Midbrain (tissue), 1 donor: ENCODE data around the gene CR1.
"Not testable (repeated sequence)": the region's sequence is repeated elsewhere in the genome, so short reads cannot be mapped to it uniquely, and the experiment has no call there.

ENCODE experiments used
- DNase-seq: peaks from one replicate; lab custom pipeline; 2025; lab: John Stamatoyannopoulos, UW

The CR1 gene

DNA sequence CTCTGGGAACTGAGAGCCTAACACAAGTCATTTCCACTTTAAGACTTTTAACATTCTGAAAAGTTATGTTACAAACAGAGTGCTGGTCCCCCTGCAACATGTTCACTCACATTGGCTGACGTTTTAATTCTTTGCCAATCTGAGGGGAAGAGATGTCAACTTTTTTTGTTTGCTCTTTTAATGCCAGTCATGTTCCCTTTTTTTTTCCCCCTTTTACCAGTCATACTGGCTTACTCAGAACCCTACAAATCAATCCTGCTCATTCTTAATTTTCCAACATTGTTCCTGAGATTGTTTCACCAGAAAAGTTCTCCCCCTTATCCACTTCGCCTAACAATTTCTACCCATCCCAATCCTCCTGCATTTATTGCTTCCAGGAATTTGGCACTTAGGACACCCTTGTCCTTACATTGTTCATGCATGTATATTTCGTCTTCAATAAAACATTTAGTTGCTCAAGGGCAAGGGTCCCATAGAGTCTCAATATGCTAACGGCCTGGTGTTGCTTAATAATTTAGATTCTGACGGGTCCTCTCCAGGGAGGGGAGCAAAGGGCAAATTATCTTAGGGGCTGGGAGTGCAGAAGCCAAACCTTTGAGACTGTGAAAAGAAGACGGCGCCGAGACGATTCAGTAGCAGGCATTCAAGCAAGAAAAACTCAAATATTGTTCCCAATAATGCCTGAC, 148.4 kb downstream of the CR1 start:
- DNase-seq: no peak

DNA sequence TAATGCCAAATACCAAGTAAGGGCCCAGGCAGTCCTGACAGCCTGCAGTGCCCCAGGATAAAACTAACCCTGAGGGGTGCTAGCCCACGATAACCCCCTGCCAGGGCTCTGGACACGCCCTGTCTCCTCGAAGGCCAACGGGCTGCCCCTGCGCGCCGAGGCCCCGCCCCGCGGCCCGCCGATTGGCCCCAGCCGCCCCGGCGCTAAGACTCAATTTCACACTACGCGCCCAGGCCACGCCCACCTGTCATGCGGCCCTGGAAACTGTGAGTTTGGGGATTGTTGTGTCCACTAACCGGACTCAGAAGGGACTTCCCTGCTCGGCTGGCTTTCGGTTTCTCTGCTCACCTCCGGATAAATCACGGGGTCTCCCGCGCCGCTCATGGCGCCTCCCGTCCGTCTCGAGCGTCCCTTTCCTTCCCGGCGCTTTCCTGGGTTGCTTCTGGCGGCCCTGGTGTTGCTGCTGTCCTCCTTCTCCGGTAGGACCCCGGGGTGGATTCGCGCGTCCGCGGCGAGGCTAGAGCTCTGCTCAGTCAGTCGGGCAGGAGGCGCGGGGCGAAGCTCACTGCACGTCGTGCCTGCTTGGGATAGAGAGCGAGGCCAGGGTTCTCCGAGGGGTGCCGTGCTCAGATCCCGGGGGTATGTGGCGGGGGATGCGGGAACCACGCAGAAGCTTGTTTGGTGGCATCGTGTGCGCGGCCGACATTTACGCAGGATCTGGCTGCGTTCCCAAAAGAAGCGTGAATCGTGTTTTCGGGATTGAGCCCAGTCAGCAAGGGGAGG, 149.1 kb downstream of the CR1 start, which contains the start of gene CR1L:
TSS of gene CR1L (plus strand) at position 282 of the 783 bp plus-strand sequence. CDS start at position 383, 101 bp downstream.
- DNase-seq: peak; percentile 68

DNA sequence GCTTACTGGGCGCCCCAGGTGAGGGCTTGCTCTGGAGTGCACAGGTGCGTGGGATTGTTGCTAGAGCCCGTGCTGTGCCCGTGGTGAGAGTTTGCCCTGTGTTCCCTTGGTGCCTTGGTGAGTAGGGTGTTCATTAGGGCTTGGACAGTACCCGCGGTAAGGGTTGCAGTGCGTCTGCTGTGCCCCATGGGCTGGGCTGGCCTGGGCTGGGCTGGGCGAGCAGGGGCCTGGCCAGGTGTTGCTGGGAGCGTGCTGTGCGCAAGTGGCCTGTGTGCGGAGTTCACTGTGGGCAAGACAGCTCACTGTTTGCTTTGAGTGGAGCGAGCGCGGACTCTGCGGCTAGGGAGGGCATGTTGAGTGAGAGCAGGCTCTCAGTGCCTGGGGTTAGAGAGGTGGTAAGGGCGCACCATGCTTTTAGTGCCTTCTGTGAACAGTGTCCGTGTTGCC, 149.7 kb downstream of the CR1 start:
- DNase-seq: no peak

DNA sequence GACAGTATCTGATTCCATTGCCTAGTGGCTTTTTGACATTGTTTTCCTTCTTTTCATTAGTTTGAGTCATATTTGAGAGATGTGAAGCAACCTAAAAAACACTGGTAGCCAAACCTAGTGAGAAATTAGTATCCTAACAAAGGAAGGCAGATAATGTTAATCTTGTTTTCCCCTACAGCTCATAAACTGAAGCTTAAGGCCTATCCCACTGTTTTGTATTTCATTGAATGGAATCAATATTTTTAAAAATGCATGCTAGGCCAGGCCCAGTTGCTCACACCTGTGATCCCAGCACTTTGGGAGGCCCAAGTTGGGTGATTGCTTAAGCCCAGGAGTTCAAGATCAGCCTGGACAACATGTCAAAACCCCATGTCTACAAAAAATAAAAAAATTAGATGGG, 150.2 kb downstream of the CR1 start:
- no peak for DNase-seq

DNA sequence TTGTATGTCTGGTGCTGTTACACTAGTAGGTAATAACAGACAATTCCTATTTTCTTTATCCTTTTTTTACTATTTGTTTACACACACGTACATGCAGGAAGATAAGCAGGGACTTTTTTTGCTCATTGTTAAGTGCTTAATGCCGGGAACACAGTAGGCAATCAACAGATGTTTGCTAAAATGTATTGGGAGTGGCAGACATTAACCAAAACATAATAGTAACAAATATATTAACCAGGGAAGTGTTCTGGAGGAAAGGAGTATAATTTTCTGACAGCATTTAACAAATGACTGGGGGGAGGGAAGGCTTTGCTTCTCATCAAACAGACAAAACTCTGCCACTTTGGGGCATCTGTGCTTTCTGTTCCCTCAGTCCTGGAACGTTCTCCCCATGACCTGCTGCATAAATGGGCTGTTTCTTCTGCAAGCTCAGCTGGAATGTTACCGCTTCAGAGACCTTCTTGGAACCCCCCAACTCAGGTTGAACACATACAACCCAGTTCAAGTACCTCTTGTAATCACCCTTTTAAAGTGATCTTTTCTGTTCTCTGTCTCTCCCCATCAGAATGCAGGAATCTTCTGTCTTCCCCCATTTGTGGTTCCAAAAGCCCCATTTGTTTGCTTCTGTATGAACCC, 151.1 kb downstream of the CR1 start:
- DNase-seq: no peak

DNA sequence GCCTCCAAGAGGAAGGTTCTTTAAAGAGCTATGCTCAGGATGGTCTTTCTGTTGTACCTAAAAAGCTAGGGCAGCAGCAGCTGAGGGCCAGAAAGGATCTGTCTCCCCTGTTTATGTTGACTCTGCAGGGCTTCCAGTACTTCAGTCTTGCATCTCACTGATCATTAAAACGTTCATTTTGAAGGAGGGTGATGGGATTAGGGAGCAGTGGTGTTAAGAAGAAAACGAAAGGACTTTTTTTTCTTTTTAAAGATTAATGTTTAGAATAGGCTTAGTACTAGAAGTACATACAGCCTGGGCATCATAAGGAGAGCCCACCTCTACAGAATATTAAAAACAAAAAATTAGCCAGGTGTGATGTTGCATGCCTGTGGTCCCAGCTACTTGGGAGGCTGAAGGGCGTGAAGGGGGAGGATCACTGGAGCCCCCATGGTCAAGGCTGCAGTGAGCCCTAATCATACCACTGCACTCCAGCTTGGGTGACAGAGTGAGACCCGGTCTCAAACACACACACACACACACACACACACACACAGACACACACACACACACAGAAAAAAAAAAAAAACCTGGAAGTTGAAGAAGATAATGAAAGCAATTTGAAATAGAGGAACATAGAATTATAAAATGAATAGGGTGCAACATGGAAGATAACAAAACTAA, 151.8 kb downstream of the CR1 start:
- DNase-seq: no peak

DNA sequence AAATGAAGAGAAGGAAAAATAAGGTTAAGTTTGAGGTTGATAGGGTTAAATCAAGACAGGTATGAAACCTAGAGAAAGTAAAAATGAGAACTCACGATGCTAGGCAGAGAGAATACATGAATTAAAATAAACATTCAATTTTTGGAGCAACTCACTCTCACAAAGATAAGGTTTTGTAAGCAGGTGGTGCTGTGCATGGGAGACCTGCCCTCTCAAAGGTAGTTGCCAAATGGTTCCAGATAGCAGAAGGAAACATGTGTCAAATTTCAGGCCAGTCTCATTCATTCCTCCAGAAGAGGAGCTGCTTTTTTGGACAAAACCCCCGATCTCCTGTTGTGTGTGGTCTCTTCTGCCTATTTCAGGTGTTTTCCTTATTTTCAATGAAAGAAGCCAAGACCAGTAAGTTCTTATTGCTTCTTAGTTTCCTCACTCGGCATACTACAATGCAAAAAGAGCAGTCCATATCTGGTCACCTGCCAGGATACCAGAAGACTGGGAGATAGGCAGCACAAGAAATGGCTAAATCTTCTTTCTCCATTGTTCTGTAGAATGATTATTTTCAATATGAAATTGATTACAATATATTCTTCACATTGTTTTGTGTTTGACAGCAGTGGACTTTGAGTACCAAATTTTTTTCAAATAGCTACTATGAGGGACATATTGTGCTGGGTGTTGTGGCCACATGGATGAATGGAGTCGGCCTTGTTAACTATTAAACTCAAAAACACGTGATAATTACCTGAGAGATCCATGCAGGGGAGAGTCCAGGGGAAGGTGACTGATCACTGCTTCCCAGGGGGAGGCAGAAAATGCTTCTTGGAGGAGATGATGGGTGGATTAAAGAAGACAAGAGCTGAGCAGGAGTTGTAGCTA, 152.6 kb downstream of the CR1 start:
- no peak for DNase-seq

DNA sequence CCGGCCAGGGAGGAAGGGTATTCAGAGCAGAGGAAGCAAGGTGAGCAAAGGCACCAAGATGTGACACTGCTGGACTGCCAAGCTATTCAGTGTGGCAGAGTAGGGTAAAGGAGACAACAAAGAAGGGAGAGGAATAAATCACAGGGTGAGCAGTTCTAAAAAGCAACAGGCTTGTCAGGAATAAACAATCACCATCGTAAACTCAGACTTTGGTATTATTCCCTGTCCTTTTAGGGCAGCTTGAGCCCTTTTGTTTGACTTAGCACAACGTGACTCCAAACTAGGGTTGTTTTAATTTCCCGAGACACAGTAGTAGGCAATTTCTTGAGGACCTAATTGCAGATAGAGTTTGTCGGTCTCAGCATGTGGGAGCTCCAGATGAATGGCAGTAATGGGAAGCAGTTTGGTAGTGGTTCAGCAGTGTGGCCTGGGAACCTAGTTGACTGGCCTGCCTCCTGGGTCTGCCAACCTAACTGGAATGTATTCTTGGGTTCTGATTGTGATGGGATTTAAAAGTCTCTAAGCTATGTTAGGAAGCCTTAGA, 153.3 kb downstream of the CR1 start:
- DNase-seq: no peak

DNA sequence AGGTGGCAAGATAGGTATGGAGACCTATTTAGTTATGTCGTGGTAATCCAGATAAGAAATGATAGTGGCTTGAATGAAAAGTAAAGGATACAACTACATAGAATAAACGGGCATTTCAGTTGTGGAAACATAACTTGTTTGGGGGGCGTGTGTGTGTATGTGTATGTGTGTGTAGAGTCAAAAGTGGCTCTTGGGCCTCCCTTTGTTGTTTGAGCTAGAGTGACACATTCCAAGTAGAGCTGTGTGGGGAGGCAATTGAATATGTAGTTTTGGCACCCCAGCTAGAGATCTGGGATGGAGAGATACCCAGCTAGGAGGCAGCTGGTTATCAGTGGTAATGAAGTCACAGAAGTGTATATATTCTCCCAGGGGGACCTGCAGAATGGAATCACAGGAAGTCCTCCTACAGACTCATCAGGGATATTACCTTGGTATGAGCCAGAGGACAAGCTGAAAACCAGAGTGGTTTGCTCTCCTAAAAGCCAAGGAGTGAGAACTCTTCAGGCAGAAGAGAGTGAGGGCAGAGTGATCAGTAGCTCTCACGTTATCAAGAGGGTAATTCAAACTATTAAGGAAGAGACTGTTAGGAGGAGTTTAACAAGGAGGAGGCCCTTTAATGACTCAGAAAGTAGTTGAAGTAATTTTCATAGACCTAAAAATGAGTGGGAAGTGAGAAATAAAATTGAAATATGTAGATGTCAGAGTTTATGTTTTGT, 154.1 kb downstream of the CR1 start:
- no peak for DNase-seq

DNA sequence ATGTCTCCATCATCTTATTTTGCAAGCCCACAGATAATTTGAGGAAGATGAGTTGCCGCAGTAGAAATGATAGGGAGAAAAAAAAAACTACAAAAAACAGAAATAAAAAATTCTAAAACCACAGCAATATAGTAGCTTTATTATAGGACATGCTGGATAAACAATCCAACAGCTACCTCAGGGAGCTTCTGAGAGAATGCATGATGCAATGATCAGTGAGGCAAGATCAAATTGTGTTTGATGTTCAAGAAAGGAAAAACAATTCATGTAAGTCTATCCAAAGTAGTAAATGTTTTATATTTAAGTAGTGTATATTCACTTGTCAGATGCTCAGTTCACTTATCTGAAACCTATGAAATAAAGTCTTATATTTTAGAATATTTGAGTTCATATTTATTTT, 155.6 kb downstream of the CR1 start:
- DNase-seq: no peak

DNA sequence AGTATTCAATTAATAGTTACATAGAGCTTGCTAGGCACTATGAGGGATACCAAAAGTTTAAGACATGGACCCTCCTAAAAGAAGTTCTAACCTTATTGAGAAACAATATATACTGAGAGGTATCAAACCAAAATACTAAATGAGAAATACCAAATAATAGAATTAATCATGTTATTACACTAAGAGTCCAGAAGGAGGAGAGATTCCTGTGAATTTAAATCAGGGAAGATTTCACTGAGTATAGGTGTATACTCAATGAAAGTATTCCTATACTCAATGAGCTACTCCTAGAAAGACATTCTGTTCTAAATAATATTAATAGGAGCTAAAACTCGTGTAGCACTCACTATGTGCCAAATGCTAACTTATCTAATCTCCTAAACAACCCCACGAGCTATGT, 158.4 kb downstream of the CR1 start:
- DNase-seq: no peak

DNA sequence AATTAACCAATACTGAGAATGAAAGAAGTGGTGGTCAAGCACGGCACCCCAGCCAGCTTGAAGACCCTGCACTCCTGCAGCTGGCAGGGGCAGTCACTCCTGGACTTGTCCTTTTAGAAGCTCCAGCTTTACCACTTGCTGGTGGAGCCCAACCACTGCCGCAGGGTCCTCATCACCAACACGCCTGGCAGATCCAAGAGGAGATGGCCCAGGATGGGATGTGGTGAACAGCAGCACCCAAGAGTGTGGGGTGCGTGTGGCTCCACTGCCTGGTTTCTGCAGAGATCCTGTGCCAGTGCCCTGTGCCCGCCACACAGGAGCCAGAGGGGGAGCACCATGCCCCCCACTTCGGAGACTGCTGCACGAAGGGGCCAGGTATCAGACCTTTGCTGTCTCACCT, 162.5 kb downstream of the CR1 start:
- no peak for DNase-seq

DNA sequence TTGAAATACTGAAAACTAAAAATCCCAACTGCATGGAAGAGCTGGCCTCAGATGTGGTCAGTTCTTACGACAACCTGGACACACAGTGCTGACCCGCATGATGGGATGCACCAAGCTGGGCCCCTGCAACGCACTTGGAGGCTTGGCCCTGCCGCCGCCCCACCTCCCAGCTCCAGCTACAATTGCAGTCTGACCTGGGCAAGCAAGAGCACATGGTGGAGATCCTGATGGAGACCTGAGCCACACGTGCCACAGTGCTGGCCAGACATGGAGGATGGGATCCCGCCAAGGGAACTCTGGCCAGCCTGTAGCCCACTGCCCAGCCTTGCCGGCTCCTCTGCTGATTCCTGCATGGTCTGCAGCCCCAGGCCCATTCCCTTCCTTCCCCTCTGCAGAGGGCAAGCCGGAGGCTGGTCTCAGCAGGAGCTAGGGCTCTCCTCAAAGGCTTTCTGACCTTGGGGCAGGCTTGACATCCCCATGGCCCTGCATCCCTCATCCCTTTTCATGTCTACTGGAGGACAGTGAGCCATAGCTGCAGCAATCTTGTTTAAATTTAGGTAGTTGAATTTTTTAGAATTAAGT, 163.0 kb downstream of the CR1 start:
- no peak for DNase-seq

DNA sequence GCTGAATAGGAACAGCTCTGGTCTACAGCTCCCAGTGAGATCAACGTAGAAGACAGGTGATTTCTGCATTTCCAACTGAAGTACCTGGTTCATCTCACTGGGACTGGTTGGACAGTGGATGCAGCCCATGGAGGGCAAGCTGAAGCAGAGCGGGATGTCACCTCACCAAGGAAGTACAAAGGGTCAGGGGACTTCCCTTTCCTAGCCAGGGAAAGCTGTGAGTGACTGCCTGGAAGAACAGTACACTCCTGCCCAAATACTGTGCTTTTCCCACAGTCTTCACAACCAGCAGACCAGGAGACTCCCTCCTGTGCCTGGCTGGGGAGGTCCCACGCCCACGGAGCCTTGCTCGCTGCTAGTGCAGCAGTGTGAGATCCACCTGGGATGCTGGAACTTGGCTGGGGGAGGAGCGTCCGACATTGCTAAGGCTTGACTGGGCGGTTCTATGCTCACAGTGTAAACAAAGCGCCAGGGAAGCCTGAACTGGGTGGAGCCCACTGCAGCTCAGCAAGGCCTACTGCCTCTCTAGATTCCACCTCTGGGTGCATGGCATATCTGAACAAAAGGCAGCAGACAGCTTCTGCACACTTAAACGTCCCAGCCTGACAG, 163.7 kb downstream of the CR1 start:
- DNase-seq: no peak

DNA sequence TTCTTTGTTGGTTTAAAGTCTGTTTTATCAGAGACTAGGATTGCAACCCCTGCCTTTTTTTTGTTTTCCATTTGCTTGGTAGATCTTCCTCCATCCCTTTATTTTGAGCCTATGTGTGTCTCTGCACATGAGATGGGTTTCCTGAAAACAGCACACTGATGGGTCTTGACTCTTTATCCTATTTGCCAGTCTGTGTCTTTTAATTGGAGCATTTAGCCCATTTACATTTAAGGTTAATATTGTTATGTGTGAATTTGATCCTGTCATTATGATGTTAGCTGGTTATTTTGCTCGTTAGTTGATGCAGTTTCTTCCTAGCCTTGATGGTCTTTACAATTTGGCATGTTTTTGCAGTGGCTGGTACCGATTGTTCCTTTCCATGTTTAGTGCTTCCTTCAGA, 165.5 kb downstream of the CR1 start:
- not testable (repeated sequence) for DNase-seq

DNA sequence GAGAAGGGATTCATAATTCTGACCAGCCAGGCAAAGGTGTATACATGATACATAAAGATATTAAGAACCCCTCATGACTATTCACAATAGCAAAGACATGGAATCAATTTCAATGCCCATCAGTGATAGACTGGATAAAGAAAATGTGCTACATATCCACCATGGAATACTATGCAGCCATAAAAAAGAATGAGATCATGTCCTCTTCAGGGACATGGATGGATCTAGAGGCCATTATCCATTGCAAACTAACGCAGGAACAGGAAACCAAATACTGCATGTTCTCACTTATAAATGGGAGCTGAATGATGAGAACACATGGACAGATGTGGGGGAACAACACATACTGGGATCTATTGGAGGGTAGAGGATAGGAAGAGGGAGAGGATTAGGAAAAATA, 170.4 kb downstream of the CR1 start:
- DNase-seq: no peak

DNA sequence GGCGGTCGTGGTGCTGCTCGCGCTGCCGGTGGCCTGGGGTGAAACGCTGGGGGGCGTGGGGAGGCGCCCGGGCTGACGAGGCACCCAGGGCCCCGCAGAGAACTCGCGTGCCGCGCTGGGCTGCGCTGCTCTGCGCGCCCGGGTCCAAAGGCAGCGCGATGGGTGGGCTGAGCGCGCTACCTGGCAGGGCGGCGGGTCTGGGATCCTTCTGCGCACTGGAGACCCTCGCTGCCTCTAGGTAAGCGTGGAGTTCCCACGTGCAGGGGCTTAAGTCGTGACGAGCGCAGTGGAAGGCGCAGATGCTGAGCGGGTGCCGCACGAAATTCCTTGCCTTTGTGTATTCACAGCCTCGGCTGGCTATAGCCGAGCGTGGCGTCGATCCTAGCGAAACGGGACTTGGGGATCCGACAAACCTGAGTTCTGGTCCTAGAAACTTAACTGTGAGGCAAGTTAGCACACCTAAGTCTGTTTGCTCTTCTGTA, 173.6 kb downstream of the CR1 start:
- DNase-seq: no peak

DNA sequence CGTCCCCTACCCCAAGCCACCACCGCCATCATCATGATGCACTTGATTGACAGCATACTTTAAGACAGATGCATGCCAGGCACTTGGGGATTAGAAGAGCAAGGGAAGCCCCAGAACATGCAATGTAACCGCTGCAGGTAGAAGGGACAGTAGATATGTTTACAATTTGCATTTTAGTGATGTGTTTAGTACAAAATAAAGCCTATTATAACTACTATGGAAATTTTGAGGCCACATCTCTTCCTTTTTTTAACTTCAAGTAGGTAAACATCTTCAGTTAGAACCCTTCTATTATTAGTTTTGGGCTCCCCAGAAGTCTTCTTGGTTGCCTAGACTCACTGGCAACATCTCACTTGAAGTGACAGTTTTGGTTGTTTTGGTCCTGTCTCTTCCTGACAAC, 174.2 kb downstream of the CR1 start:
- DNase-seq: no peak

DNA sequence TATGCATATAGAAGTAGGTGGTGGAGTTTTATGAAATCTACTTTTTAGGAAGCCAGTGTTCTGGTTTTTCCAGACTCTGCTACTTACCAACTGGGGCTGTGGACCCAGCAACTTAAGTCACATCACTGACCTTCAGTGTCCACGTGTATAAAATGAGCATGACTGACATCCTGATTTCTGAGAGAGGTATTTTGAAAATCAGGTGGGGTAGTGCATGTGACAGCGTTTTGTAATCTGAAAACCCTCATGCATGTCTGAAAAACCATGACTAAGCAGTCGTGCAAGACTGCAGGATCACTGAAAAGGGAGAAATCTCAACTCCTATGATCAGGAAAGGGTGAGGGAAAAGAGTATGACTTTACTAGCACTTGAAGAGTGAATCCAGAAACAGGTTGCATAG, 175.0 kb downstream of the CR1 start:
- no peak for DNase-seq
